ENCODE results near the gene GTF2A1.

Gene GTF2A1

DNA sequence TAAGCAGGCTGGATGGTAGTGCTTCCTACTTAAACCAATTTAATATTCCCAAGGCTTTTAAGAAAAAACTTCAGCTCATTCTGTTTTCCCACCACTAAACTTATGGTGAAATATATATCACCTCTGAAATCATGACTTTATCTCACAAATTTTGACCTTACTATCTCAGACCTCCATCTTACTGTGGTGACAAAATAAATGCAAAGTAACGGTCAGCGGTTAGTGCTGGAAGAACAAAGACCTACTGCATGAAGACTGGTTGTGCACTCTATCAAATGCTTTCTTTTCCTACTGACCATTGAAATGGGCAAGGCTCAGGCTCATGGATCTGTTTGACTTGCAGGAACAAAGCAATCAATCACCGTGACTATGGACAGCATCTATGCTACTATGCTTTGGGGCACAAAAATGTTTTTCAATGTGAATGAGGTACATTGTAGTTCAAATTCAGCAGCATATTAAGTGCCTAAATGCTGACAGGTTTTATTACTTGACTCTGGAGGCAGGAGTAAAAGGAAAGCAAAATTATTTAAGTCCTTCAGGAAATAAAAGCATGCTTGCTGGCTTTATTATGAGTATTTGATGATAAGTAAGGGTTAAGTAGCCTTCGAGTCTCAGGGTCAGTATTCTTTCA lies 43.1 kb upstream of the GTF2A1 start:
- CTCF ChIA-PET: interaction anchor here (0.6 kb wide), 1 partner anchor 365 kb away, joined by 4 read pairs; no protein-coding TSS in a partner anchor
- TF ChIP-seq ARNT (IDR thresholded peaks at IDR 0.05) (no peak), SUZ12 (IDR thresholded peaks at IDR 0.05) (no peak), L3MBTL2 (conservative IDR thresholded peaks at IDR 0.05) (no peak), TARDBP (IDR thresholded peaks at IDR 0.05) (no peak)
- no peak for DNase-seq (ENCODE audit: extremely low spot score)
- POLR2A ChIA-PET: no interaction called here

DNA sequence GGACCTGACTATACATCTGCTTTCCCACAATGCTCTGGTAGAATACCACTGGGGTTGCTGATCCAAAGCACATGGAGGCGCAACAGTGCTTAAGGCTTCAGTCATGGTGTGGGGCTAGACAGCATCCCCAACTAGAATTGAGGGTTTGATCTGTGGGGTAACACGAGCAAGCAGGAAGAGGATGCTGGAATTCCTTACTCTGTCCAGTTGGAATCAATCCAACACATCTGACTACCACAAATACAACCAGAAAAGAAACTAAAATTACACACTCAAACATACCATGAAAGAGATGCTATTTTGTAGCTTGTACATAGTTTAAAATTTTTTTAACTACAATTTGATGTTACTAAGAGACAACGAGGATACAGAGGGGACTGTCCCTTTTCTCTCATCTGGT lies 40.4 kb upstream of the GTF2A1 start:
- no peak for DNase-seq (ENCODE audit: extremely low spot score)
- ChIA-PET CTCF (no interaction called here), POLR2A (no interaction called here)
- no peak for TF ChIP-seq NFRKB (IDR thresholded peaks at IDR 0.05)
- no peak for TF ChIP-seq LEF1 (IDR thresholded peaks at IDR 0.05; ENCODE audit: borderline replicate concordance)
- TF ChIP-seq CTBP1 (IDR thresholded peaks at IDR 0.05; ENCODE audit: borderline replicate concordance): no peak
- TF ChIP-seq SUZ12 (IDR thresholded peaks at IDR 0.05): no peak
- no peak for TF ChIP-seq TARDBP (IDR thresholded peaks at IDR 0.05)
- no peak for TF ChIP-seq FOXA1 (IDR thresholded peaks at IDR 0.05)
- no peak for TF ChIP-seq PKNOX1 (IDR thresholded peaks at IDR 0.05)
- TF ChIP-seq SP1 (IDR thresholded peaks at IDR 0.05): no peak
- TF ChIP-seq ELF4 (IDR thresholded peaks at IDR 0.05): no peak
- no peak for TF ChIP-seq BHLHE40 (IDR thresholded peaks at IDR 0.05; ENCODE audit: borderline replicate concordance)
- no peak for TF ChIP-seq FOXM1 (IDR thresholded peaks at IDR 0.05; ENCODE audit: borderline replicate concordance)
- no peak for TF ChIP-seq FOXK2 (IDR thresholded peaks at IDR 0.05)
- no peak for TF ChIP-seq HDGF (IDR thresholded peaks at IDR 0.05; ENCODE audit: borderline replicate concordance)
- TF ChIP-seq L3MBTL2 (conservative IDR thresholded peaks at IDR 0.05): no peak
- no peak for TF ChIP-seq ZNF384 (IDR thresholded peaks at IDR 0.05)
- TF ChIP-seq ARNT (IDR thresholded peaks at IDR 0.05): no peak

DNA sequence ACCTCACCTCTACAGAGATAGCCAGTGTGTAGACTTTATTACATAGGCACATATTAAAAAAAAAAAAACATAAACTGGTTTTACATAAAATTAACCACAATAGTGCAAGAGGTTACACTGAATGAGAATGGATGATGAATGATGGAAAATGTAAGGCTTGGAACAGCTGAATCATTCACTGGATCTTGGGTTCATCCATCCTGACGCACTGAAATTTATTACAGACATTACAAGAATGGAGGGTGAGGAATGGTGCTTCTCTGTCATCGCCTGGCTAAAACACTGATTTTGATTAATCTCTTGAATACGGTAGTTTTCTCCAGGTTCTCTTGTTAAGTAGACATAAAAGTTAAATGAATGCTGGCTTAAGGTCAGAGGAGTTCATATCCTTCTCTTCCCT lies 40.0 kb upstream of the GTF2A1 start:
- CTCF ChIA-PET: no interaction called here
- TF ChIP-seq ZNF384 (IDR thresholded peaks at IDR 0.05) (no peak), FOXK2 (IDR thresholded peaks at IDR 0.05) (no peak), LEF1 (IDR thresholded peaks at IDR 0.05; ENCODE audit: borderline replicate concordance) (no peak), BHLHE40 (IDR thresholded peaks at IDR 0.05; ENCODE audit: borderline replicate concordance) (no peak)
- POLR2A ChIA-PET: no interaction called here
- DNase-seq (ENCODE audit: extremely low spot score): no peak

- no peak for DNase-seq (ENCODE audit: extremely low spot score)
- ChIA-PET CTCF (no interaction called here), POLR2A (no interaction called here)
- TF ChIP-seq SUZ12 (IDR thresholded peaks at IDR 0.05) (no peak), HDGF (IDR thresholded peaks at IDR 0.05; ENCODE audit: borderline replicate concordance) (no peak), FOXM1 (IDR thresholded peaks at IDR 0.05; ENCODE audit: borderline replicate concordance) (no peak), ZNF384 (IDR thresholded peaks at IDR 0.05) (no peak), BHLHE40 (IDR thresholded peaks at IDR 0.05; ENCODE audit: borderline replicate concordance) (no peak), PKNOX1 (IDR thresholded peaks at IDR 0.05) (no peak), LEF1 (IDR thresholded peaks at IDR 0.05; ENCODE audit: borderline replicate concordance) (no peak), ARNT (IDR thresholded peaks at IDR 0.05) (no peak), FOXK2 (IDR thresholded peaks at IDR 0.05) (no peak)
Measured at GRCh38 chr14:81256289-81256960, 35.7 kb upstream of the GTF2A1 start.

DNA sequence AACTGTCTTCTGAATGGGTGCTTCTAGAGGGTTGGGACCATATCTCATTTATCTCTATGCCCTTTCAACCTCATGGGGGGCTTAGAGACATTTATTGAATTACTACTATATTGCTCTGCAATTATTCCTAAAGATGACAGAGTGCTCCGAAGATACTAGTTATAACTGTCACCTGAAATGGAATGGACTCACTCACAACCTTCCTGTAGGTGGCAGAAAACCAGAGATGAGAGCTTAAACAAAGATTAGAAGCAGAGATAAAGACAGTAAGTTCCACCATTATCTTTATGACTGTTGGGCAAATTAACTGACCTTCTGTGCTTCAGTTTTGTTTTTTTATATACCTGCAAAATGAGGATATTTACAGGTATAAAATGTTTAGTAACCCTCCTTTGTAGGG lies 31.5 kb upstream of the GTF2A1 start:
- CTCF ChIA-PET: interaction anchor here (0.5 to 1.2 kb wide), 4 partner anchors 24 to 197 kb away, joined by 3 to 5 read pairs (median 3); no protein-coding TSS in a partner anchor
- POLR2A ChIA-PET: no interaction called here
- DNase-seq (ENCODE audit: extremely low spot score): no peak
- TF ChIP-seq SP1 (IDR thresholded peaks at IDR 0.05): no peak
- no peak for TF ChIP-seq HDGF (IDR thresholded peaks at IDR 0.05; ENCODE audit: borderline replicate concordance)
- TF ChIP-seq ZNF384 (IDR thresholded peaks at IDR 0.05): no peak
- no peak for TF ChIP-seq ELF4 (IDR thresholded peaks at IDR 0.05)
- TF ChIP-seq NFRKB (IDR thresholded peaks at IDR 0.05): no peak
- no peak for TF ChIP-seq FOXA1 (IDR thresholded peaks at IDR 0.05)
- no peak for TF ChIP-seq BHLHE40 (IDR thresholded peaks at IDR 0.05; ENCODE audit: borderline replicate concordance)
- no peak for TF ChIP-seq CTBP1 (IDR thresholded peaks at IDR 0.05; ENCODE audit: borderline replicate concordance)
- TF ChIP-seq SUZ12 (IDR thresholded peaks at IDR 0.05): no peak
- no peak for TF ChIP-seq ARNT (IDR thresholded peaks at IDR 0.05)
- no peak for TF ChIP-seq FOXK2 (IDR thresholded peaks at IDR 0.05)
- no peak for TF ChIP-seq L3MBTL2 (conservative IDR thresholded peaks at IDR 0.05)
- no peak for TF ChIP-seq LEF1 (IDR thresholded peaks at IDR 0.05; ENCODE audit: borderline replicate concordance)
- no peak for TF ChIP-seq TARDBP (IDR thresholded peaks at IDR 0.05)
- TF ChIP-seq PKNOX1 (IDR thresholded peaks at IDR 0.05): no peak

GRCh38 chr14:81247271-81247766 lies 26.6 kb upstream of the GTF2A1 start:
- DNase-seq (ENCODE audit: extremely low spot score): no peak
- ChIA-PET POLR2A (interaction anchor here (1.5 kb wide), 1 partner anchor 26 kb away, joined by 5 read pairs; the partner anchor contains the start of gene GTF2A1), CTCF (no interaction called here)
- TF ChIP-seq LEF1 (IDR thresholded peaks at IDR 0.05; ENCODE audit: borderline replicate concordance): no peak
- TF ChIP-seq L3MBTL2 (conservative IDR thresholded peaks at IDR 0.05): no peak
- no peak for TF ChIP-seq SUZ12 (IDR thresholded peaks at IDR 0.05)
- no peak for TF ChIP-seq TARDBP (IDR thresholded peaks at IDR 0.05)
- no peak for TF ChIP-seq NFRKB (IDR thresholded peaks at IDR 0.05)
- no peak for TF ChIP-seq FOXK2 (IDR thresholded peaks at IDR 0.05)
- no peak for TF ChIP-seq FOXA1 (IDR thresholded peaks at IDR 0.05)
- no peak for TF ChIP-seq ARNT (IDR thresholded peaks at IDR 0.05)
- TF ChIP-seq CTBP1 (IDR thresholded peaks at IDR 0.05; ENCODE audit: borderline replicate concordance): no peak
- TF ChIP-seq SP1 (IDR thresholded peaks at IDR 0.05): no peak
- TF ChIP-seq PKNOX1 (IDR thresholded peaks at IDR 0.05): no peak

All from HEK293T (cell line).